Measurements from ENCODE around the gene TPD52L2.

Gene TPD52L2

DNA sequence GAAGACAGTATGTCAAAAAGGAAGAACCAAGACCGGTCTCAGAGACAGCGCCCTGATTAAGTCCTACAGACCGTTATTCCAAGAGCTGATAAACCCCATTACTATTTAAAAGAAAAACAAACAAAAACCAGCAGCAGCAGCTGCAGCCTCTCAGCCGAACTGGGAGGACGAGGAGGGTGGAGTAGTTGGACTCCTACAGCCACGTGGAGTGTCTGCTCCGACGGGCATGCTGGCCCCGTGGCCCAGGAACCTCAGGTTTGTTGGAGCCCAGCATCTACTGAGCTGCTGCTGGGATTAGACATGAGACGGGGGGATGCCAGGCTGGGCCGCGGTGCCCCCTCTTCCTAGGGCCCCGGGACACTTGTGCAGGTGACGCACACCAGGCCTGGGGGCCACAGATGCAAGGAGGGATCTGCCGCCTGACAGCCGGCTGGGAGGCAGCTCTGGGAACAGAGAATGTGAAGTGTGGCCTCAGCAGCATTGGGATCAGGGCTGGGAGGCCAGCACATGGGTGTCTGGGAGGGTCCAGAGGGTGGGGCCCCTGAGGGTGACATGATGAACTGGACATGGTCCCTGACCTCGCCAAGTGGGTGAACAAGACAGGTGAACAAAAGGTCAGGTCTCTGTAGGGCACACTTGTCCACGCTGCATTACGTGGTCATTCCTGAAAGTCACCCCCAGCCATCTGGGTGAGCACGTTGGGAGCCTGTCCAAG, 31.1 kb upstream of the TPD52L2 start:
- Histone ChIP-seq H3K27ac (replicated peaks) (no peak overlapping the region), H3K27me3 (ENCODE audit: insufficient read depth, poor library complexity, severe bottlenecking) (peaks cover 24% of the 10 kb centered on the region), H3K4me3 (replicated peaks; ENCODE audit: insufficient read depth, low read length) (no peak overlapping the region)
- DNase-seq (ENCODE audit: low read depth in 1 of 2, low spot score in 1 of 2): no peak
- TF ChIP-seq GABPA (IDR thresholded peaks at IDR 0.05; ENCODE audit: low read depth) (no peak), SPI1 (IDR thresholded peaks at IDR 0.05; ENCODE audit: borderline replicate concordance, low read depth) (no peak), REST (IDR thresholded peaks at IDR 0.05; ENCODE audit: insufficient replicate concordance, low read depth) (no peak), POLR2AphosphoS5 (IDR thresholded peaks at IDR 0.05; ENCODE audit: low read depth) (no peak)
- TF ChIP-seq, protein P1, sequence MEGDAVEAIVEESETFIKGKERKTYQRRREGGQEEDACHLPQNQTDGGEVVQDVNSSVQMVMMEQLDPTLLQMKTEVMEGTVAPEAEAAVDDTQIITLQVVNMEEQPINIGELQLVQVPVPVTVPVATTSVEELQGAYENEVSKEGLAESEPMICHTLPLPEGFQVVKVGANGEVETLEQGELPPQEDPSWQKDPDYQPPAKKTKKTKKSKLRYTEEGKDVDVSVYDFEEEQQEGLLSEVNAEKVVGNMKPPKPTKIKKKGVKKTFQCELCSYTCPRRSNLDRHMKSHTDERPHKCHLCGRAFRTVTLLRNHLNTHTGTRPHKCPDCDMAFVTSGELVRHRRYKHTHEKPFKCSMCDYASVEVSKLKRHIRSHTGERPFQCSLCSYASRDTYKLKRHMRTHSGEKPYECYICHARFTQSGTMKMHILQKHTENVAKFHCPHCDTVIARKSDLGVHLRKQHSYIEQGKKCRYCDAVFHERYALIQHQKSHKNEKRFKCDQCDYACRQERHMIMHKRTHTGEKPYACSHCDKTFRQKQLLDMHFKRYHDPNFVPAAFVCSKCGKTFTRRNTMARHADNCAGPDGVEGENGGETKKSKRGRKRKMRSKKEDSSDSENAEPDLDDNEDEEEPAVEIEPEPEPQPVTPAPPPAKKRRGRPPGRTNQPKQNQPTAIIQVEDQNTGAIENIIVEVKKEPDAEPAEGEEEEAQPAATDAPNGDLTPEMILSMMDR (IDR thresholded peaks at IDR 0.05; ENCODE audit: insufficient read depth, low read length): no peak

DNA sequence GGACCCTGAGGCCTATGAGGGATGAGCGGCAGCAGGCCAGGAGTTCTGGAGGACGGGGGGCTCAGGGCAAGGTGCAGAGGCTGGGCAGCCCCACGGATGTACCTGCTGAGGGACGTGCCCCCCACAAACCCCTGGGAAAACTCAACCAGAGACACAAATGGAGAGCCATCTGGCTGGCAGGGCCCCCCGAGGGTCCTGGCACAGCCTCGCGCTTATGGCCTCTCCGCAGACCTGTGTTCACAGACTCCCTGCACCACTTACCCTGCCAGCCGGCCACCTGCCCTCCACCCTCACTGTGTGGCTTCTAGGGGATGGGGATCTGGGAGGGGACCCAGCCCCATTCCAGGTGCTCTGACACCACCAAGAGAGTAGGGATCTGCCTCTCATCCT, 30.6 kb upstream of the TPD52L2 start:
- Histone ChIP-seq H3K4me3 (replicated peaks; ENCODE audit: insufficient read depth, low read length) (no peak overlapping the region), H3K27ac (replicated peaks) (no peak overlapping the region), H3K27me3 (ENCODE audit: insufficient read depth, poor library complexity, severe bottlenecking) (peaks cover 18% of the 10 kb centered on the region)
- DNase-seq (ENCODE audit: low read depth in 1 of 2, low spot score in 1 of 2): no peak
- no peak for TF ChIP-seq GABPA (IDR thresholded peaks at IDR 0.05; ENCODE audit: low read depth)
- no peak for TF ChIP-seq REST (IDR thresholded peaks at IDR 0.05; ENCODE audit: insufficient replicate concordance, low read depth)
- no peak for TF ChIP-seq POLR2AphosphoS5 (IDR thresholded peaks at IDR 0.05; ENCODE audit: low read depth)
- no peak for TF ChIP-seq SPI1 (IDR thresholded peaks at IDR 0.05; ENCODE audit: borderline replicate concordance, low read depth)
- TF ChIP-seq, protein P1 (IDR thresholded peaks at IDR 0.05; ENCODE audit: insufficient read depth, low read length): no peak

DNA sequence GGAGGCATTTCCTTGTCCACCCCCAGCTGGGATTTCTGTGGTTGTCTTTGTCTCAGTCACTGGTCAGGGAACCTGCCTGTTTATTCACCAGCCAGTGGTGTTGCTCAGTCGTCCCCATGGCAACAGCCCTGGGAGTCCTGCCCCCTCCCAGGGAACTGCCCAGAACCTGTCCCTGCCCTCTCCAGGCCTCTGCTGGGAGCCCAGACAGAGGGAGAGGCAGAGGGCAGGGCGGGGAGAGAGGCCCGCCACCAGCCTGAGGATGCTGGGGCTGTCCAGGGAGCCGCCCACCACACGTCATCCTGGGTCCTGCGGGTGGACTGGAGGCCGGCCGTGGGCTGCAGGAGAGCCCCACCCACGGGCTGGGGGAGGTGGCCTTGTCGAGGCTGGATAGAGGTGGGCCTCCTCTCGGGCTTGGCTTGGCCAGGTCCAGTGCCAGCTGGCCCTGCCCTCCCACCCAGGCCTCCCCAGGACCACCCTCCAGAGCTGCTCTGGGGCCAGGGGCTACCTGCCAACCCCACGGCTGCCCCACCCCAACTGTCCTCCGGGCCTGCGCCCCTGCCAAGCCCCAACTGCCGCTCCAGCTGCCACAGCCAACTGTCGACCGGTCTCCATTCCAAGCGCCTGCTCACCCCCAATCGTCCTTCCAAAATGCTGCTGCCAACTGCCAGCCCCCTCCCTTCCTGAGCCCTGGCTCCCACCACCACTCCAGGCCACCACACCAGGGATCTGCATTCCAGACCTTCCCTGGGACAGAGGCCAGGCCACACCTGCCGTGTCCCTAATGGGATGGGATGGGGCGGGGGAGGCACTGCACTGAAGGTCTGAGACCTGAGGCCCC, 29.8 kb upstream of the TPD52L2 start:
- no peak for DNase-seq (ENCODE audit: low read depth in 1 of 2, low spot score in 1 of 2)
- Histone ChIP-seq H3K27ac (replicated peaks) (no peak overlapping the region), H3K27me3 (ENCODE audit: insufficient read depth, poor library complexity, severe bottlenecking) (peaks cover 12% of the 10 kb centered on the region), H3K4me3 (replicated peaks; ENCODE audit: insufficient read depth, low read length) (no peak overlapping the region)
- no peak for TF ChIP-seq SPI1 (IDR thresholded peaks at IDR 0.05; ENCODE audit: borderline replicate concordance, low read depth)
- TF ChIP-seq POLR2AphosphoS5 (IDR thresholded peaks at IDR 0.05; ENCODE audit: low read depth): no peak
- TF ChIP-seq REST (IDR thresholded peaks at IDR 0.05; ENCODE audit: insufficient replicate concordance, low read depth): no peak
- TF ChIP-seq, protein P1 (IDR thresholded peaks at IDR 0.05; ENCODE audit: insufficient read depth, low read length): no peak
- no peak for TF ChIP-seq GABPA (IDR thresholded peaks at IDR 0.05; ENCODE audit: low read depth)

All from HL-60 (cell line).